GM23338 (cell line): ENCODE results near the gene DDX19B.

Experiments
- CTCF ChIP-seq, 2 experiments: fragments of 200-600 bp in 1 of 2; sonication (generic) in 1 of 2; conservative IDR thresholded peaks; 2 replicates each; pipeline versions ENCODE4 v1.5.1 to v1.6.1; 2016 to 2017; ENCODE audit warnings: antibody characterized with exemption in 2 of 2, low read depth in 2 of 2, mild to moderate bottlenecking in 2 of 2, moderate library complexity in 1 of 2
- EZH2 ChIP-seq: fragments of 200-600 bp; sonication (generic); IDR thresholded peaks from one replicate; pipeline ENCODE4 v1.8.0; 2017; ENCODE audit warnings: antibody characterized with exemption, mild to moderate bottlenecking, low read depth; ENCODE audit not compliant: unreplicated experiment
- POLR2AphosphoS5 ChIP-seq: IDR thresholded peaks from 2 replicates; pipeline ENCODE4 v1.6.1; 2016; ENCODE audit warnings: antibody characterized with exemption, low read depth
- REST ChIP-seq: IDR thresholded peaks from one replicate; pipeline ENCODE4 v1.6.1; 2018; ENCODE audit warnings: antibody characterized with exemption; ENCODE audit not compliant: unreplicated experiment

DNA sequence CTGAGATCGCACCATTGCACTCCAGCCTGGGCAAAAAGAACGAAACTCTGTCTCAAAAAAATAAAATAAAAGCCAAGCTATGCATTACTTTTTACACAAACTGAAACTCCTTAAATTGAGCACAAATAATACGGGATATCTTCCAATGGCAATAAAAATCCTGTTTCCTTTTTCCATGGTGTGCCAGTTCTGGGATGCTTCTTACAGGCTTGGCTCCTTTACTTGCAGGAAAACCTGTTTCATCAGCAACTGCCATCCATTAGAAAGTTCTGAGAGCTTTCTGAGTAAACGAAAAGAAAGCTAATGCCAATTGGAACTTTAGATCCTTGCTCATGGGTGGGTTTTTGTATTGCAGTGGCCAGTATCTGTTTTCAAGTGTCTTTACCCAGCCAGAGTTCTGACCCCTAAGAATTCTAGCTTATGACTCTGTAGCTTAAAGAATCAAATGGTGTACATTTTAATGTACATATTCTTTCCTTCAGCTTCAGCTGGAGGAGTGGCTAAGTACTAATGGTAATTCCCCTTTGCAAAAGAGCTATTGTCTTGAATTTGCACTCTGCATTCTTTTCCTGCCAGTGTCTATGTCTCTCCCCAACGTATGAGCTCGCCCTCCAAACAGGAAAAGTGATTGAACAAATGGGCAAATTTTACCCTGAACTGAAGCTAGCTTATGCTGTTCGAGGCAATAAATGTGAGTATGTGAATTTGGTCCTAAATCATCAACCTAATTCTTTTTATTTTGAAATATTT is 26.2 kb downstream of the DDX19B start:
- TF ChIP-seq EZH2 (no peak), POLR2AphosphoS5 (no peak), CTCF (conservative IDR thresholded peaks at IDR 0.05; ENCODE audit: low read depth in 2 of 2) (no peak), REST (no peak)
